ENCODE measurements around the gene BRIX1.
A peak's percentile ranks its signal among the peaks of the same experiment; 100 is the strongest.
"Not testable (repeated sequence)": the region's sequence is repeated elsewhere in the genome, so short reads cannot be mapped to it uniquely, and the experiment has no call there.

Gene BRIX1

GRCh38 chr5:34914671-34915138 lies 806 bp upstream of the BRIX1 start:
- DNase-seq (ENCODE audit: low read depth), result no peak

- DNase-seq (ENCODE audit: low read depth), result no peak
Observed at GRCh38 chr5:34915856-34916192, 313 bp downstream of the BRIX1 start.

- no peak for DNase-seq (ENCODE audit: low read depth)
Observed at GRCh38 chr5:34916518-34916917, 1.0 kb downstream of the BRIX1 start.

- no peak for DNase-seq (ENCODE audit: low read depth)
Observed at GRCh38 chr5:34918025-34918424, 2.5 kb downstream of the BRIX1 start.

GRCh38 chr5:34919077-34919476 lies 3.6 kb downstream of the BRIX1 start:
- DNase-seq (ENCODE audit: low read depth), result no peak

- DNase-seq (ENCODE audit: low read depth), result not testable (repeated sequence)
Observed at GRCh38 chr5:34923256-34923655, 7.7 kb downstream of the BRIX1 start.

- no peak for DNase-seq (ENCODE audit: low read depth)
Observed at GRCh38 chr5:34923694-34924461, 8.4 kb downstream of the BRIX1 start.

GRCh38 chr5:34924462-34924765 lies 8.9 kb downstream of the BRIX1 start:
- DNase-seq (ENCODE audit: low read depth), result no peak

- no peak for DNase-seq (ENCODE audit: low read depth)
Observed at GRCh38 chr5:34926318-34926888, 10.9 kb downstream of the BRIX1 start.

GRCh38 chr5:34927785-34928184 lies 12.3 kb downstream of the BRIX1 start:
- DNase-seq (ENCODE audit: low read depth), result no peak

GRCh38 chr5:34928267-34928666 lies 12.8 kb downstream of the BRIX1 start:
- DNase-seq (ENCODE audit: low read depth), result no peak

- peak; percentile 96 for DNase-seq (ENCODE audit: low read depth)
Observed at GRCh38 chr5:34929134-34929719, 13.7 kb downstream of the BRIX1 start, which contains the start of gene DNAJC21. Gene DNAJC21 (plus strand): TSS chr5:34929559. CDS start chr5:34929820, 261 bp downstream.

- DNase-seq (ENCODE audit: low read depth), result peak; percentile 74
Observed at GRCh38 chr5:34929720-34930461, 14.4 kb downstream of the BRIX1 start.

- DNase-seq (ENCODE audit: low read depth), result no peak
Observed at GRCh38 chr5:34930462-34930844, 14.9 kb downstream of the BRIX1 start.

GRCh38 chr5:34930870-34931269 lies 15.4 kb downstream of the BRIX1 start:
- no peak for DNase-seq (ENCODE audit: low read depth)

GRCh38 chr5:34932947-34933346 lies 17.4 kb downstream of the BRIX1 start:
- DNase-seq (ENCODE audit: low read depth), result no peak

GRCh38 chr5:34941936-34942335 lies 26.4 kb downstream of the BRIX1 start:
- DNase-seq (ENCODE audit: low read depth), result no peak

- DNase-seq (ENCODE audit: low read depth), result no peak
Observed at GRCh38 chr5:34944044-34944443, 28.5 kb downstream of the BRIX1 start.

- DNase-seq (ENCODE audit: low read depth), result no peak
Observed at GRCh38 chr5:34944460-34945047, 29.0 kb downstream of the BRIX1 start.

- DNase-seq (ENCODE audit: low read depth), result no peak
Observed at GRCh38 chr5:34957321-34957720, 41.8 kb downstream of the BRIX1 start.

GRCh38 chr5:34957857-34958690 lies 42.6 kb downstream of the BRIX1 start:
- DNase-seq (ENCODE audit: low read depth), result no peak

GRCh38 chr5:34959323-34959722 lies 43.8 kb downstream of the BRIX1 start:
- no peak for DNase-seq (ENCODE audit: low read depth)
